AG09319 (cell line): ENCODE results near the gene C17orf50.

Experiments used
- DNase-seq: peaks from one replicate; pipeline ENCODE4 v3.0.0-alpha.2; 2010; ENCODE audit warnings: low read depth; ENCODE audit errors: extremely low read depth
- CTCF ChIP-seq: IDR thresholded peaks from 2 replicates; pipeline ENCODE4 v1.5.1; 2011; ENCODE audit warnings: low read depth, mild to moderate bottlenecking, inconsistent platforms, low read length, moderate library complexity

C17orf50 gene

DNA sequence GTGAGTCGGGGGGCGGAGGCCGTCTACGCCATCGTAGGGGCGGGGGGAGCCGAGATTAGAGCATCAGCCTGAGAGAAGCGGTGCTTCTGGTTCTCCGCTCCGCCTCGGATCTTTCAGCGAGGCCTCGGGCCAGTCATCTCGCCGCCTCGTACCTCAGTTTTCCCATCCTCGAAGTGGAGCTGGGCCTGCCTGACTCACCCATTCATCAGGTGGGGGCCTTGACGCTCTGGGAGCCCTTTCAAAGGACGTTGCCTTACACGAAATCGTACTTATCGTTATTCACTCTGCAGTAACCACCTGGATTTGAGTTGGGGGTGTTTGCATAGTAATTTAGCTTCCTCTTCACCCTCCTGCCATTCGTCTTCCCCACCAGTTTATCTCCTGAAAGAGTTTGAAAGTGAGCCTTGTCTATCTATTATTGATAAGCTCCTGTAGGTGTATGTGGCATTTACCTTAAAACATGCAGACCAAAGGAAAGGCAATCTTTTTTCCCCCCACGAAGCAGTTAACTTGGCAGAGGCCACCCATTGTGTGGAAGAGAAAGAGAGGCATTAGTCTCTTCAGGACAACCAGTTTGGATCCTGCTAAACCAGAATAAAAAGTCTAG, 49.3 kb downstream of the C17orf50 start:
- TF ChIP-seq CTCF = no peak
- DNase-seq = no peak

DNA sequence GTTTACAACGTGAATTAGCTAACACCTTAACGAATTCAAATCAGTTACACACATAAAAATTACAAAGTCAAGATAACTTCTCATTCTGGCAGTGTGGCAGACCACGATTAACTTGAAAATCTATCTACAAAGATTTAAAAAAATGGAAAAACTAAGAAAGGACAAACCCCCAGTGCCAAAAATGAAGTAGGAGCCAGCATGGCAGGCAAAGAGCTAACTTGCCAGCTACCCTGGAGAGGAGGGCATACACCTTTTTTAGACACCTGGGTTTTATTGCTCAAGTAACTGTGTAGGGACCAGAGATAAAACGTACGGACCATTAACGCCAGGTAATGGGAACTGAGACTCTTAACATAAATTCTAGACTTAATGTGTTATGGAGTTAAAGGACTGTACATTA, 51.1 kb downstream of the C17orf50 start:
- TF ChIP-seq CTCF = no peak
- no peak for DNase-seq

GRCh38 chr17:35812456-35812855, 51.8 kb downstream of the C17orf50 start:
- no peak for DNase-seq
- TF ChIP-seq CTCF = no peak
